PC-3 (cell line): ENCODE data around the gene FBXO24.

Experiments used
- CTCF ChIP-seq: fragments of 300-600 bp; sonication (generic); conservative IDR thresholded peaks from 2 replicates; pipeline ENCODE4 v1.5.1; 2017; ENCODE audit warnings: antibody characterized with exemption, low read depth, mild to moderate bottlenecking, low read length
- EZH2 ChIP-seq: fragments of 300-600 bp; sonication (generic); IDR thresholded peaks from one replicate; pipeline ENCODE4 v1.6.1; 2017; ENCODE audit warnings: antibody characterized with exemption, mild to moderate bottlenecking, low read length; ENCODE audit not compliant: unreplicated experiment
- EZH2phosphoT487 ChIP-seq: fragments of 300-600 bp; sonication (generic); IDR thresholded peaks from 2 replicates; pipeline ENCODE4 v1.6.1; 2018; ENCODE audit warnings: mild to moderate bottlenecking, antibody characterized with exemption, low read length, borderline replicate concordance

GRCh38 chr7:100568896-100569844 lies 17.0 kb upstream of the FBXO24 start:
- TF ChIP-seq CTCF (peak; percentile 35; the same call in 1 of the 2 replicates), EZH2 (no peak), EZH2phosphoT487 (no peak)
